ENCODE data around the gene ABHD3.

DNA sequence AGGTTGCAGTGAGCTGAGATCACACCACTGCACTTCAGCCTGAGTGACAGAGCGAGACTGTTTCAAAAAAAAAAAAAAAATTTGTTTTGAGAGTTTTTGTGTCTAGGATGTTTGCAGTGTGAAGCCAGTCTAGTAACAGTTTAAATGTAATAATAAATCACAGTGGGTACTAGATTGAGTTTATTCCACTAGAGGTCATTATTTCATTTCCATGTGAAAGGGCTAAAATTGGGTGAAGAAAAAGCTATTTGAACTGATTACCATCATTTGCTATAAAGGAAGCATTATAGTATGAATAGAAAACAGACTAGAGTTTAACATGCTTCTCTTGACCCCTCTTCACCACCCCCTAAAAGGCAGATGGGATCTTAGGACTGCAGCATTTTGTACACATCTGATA, 72.2 kb downstream of the ABHD3 start:
- TF ChIP-seq, protein P1, sequence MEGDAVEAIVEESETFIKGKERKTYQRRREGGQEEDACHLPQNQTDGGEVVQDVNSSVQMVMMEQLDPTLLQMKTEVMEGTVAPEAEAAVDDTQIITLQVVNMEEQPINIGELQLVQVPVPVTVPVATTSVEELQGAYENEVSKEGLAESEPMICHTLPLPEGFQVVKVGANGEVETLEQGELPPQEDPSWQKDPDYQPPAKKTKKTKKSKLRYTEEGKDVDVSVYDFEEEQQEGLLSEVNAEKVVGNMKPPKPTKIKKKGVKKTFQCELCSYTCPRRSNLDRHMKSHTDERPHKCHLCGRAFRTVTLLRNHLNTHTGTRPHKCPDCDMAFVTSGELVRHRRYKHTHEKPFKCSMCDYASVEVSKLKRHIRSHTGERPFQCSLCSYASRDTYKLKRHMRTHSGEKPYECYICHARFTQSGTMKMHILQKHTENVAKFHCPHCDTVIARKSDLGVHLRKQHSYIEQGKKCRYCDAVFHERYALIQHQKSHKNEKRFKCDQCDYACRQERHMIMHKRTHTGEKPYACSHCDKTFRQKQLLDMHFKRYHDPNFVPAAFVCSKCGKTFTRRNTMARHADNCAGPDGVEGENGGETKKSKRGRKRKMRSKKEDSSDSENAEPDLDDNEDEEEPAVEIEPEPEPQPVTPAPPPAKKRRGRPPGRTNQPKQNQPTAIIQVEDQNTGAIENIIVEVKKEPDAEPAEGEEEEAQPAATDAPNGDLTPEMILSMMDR (conservative IDR thresholded peaks at IDR 0.05; ENCODE audit: low read length): peak; percentile 27; the same call in 1 of the 2 replicates
- TF ChIP-seq EZH2phosphoT487 (IDR thresholded peaks at IDR 0.05; ENCODE audit: borderline replicate concordance, low read depth, low read length): no peak
